Measurements from ENCODE around the gene DAO. TPM values are rescaled to one million over a fixed set of nuclear protein-coding genes. Genes with fewer than 3 reads are reported as not detected.

The DAO gene
- total RNA-seq, 3 donors from 2014 or later: not detected

DNA sequence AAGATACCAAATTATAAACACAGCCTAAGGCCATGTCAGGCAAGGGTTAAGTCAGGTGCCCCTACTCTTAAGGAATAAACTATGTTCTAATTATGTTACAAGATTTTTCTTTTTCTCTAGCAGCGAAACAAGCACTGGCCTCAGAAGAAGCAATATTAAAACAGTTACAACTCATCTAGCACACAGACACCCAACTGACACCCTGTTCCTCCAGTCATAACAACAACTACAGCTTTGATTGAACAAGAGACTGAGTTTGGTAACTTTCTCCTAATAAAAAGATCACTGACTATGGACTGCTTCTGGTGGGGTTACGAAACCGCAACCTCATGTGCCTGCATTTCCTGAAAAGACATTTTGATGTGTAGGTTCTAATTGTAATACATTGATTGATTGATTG, 3.3 kb upstream of the DAO start:
- Histone ChIP-seq H3K4me1 (no peaks in the 10 kb centered on the region), H3K27ac (no peak overlapping the region), H3K27me3 (no peaks in the 10 kb centered on the region), H3K9me3 (no peaks in the 10 kb centered on the region), H3K36me3 (no peaks in the 10 kb centered on the region), H3K4me3 (no peak overlapping the region)
- TF ChIP-seq POLR2A (IDR thresholded peaks at IDR 0.05) (no peak), CTCF (IDR thresholded peaks at IDR 0.05) (no peak), POLR2AphosphoS5 (IDR thresholded peaks at IDR 0.05) (no peak)
- intact Hi-C loops (cut with DNase I; ENCODE audit: low total_unique reads): no loop called here
- DNase-seq (ENCODE audit: low spot score in 2 of 2): no peak

GRCh38 chr12:108881953-108882352, 2.1 kb downstream of the DAO start:
- Histone ChIP-seq H3K4me1 (no peaks in the 10 kb centered on the region), H3K9me3 (no peaks in the 10 kb centered on the region), H3K36me3 (no peaks in the 10 kb centered on the region), H3K27me3 (no peaks in the 10 kb centered on the region), H3K27ac (no peak overlapping the region), H3K4me3 (no peak overlapping the region)
- intact Hi-C loops (cut with DNase I; ENCODE audit: low total_unique reads): no loop called here
- TF ChIP-seq CTCF (IDR thresholded peaks at IDR 0.05) (no peak), POLR2A (IDR thresholded peaks at IDR 0.05) (no peak), POLR2AphosphoS5 (IDR thresholded peaks at IDR 0.05) (no peak)
- no peak for DNase-seq (ENCODE audit: low spot score in 2 of 2)

GRCh38 chr12:108884116-108885012, 4.5 kb downstream of the DAO start:
- no peak overlapping the region for H3K4me3 ChIP-seq
- no peak for TF ChIP-seq POLR2AphosphoS5 (IDR thresholded peaks at IDR 0.05)
- peak in 2 of 3 donors; percentile 12 to 34 for TF ChIP-seq CTCF (IDR thresholded peaks at IDR 0.05)
- TF ChIP-seq POLR2A (IDR thresholded peaks at IDR 0.05): no peak
- H3K27ac ChIP-seq: no peak overlapping the region
- DNase-seq (ENCODE audit: low spot score in 2 of 2): no peak
- H3K27me3 ChIP-seq: no peaks in the 10 kb centered on the region
- no peaks in the 10 kb centered on the region for H3K4me1 ChIP-seq
- intact Hi-C loops (cut with DNase I; ENCODE audit: low total_unique reads): no loop called here
- H3K36me3 ChIP-seq: no peaks in the 10 kb centered on the region
- H3K9me3 ChIP-seq: no peaks in the 10 kb centered on the region

DNA sequence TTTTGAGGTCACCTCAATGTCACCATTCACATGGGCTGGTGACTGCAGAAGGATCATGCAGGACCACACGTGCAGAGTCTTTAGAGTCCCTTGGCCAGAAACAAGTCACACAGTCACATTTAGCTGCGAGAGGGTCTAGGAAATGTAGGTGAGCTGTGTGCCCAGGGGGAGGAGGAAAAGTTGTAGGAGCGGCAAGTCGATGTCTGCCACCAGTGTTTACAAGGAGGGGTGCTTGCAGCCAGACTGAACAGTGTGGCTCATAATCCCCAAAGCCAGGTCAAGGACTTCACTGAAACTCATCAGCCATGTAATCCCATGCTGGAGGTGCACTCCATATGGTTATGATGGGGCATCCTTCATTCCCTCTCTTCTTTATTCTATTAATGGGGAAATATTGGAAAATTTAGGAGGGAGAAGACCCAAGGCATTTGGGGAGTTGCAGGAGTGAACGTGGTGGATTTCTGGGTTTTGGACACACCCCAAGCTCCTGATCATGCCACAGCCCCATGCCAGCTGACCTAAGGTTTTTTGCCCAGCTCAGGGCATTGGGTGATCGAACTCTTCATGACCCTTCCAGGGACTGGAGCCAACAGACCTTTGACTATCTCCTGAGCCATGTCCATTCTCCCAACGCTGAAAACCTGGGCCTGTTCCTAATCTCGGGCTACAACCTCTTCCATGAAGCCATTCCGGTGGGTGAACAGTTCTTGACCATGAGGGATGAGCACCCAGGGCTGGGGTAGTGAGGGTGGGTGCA, 7.2 kb downstream of the DAO start:
- H3K27ac ChIP-seq: no peak overlapping the region
- no peaks in the 10 kb centered on the region for H3K36me3 ChIP-seq
- DNase-seq (ENCODE audit: low spot score in 2 of 2): no peak
- no peak overlapping the region for H3K4me3 ChIP-seq
- peaks cover 0 to 11% of the 10 kb centered on the region in 2 donors for H3K9me3 ChIP-seq
- intact Hi-C loops (cut with DNase I; ENCODE audit: low total_unique reads): no loop called here
- TF ChIP-seq CTCF (IDR thresholded peaks at IDR 0.05) (no peak), POLR2AphosphoS5 (IDR thresholded peaks at IDR 0.05) (no peak), POLR2A (IDR thresholded peaks at IDR 0.05) (no peak)
- no peaks in the 10 kb centered on the region for H3K27me3 ChIP-seq
- no peaks in the 10 kb centered on the region for H3K4me1 ChIP-seq

DNA sequence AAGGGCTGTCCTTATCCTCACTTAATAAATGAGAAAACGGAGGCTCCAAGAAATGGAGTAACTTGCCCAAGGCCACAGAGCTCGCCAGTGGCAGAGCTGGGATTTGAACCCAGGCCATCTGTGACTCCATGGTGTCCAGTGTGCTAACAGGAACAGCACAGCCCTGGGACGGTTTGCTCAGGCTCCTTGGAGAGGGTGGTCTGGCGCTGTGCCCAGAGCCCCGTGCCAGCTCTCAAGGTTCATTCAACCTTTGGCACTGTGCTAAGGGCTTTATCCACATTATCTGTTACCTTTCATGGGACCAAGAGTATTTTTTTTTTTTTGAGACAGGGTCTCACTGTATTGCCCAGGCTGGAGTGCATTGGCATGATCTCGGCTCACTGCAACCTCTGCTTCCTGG, 8.1 kb downstream of the DAO start:
- Histone ChIP-seq H3K9me3 (peaks cover 0 to 11% of the 10 kb centered on the region in 2 donors), H3K4me1 (no peaks in the 10 kb centered on the region), H3K27ac (no peak overlapping the region), H3K4me3 (no peak overlapping the region), H3K27me3 (no peaks in the 10 kb centered on the region), H3K36me3 (no peaks in the 10 kb centered on the region)
- no peak for DNase-seq (ENCODE audit: low spot score in 2 of 2)
- TF ChIP-seq POLR2A (IDR thresholded peaks at IDR 0.05): no peak
- TF ChIP-seq POLR2AphosphoS5 (IDR thresholded peaks at IDR 0.05): no peak
- no peak for TF ChIP-seq CTCF (IDR thresholded peaks at IDR 0.05)
- intact Hi-C loops (cut with DNase I; ENCODE audit: low total_unique reads): no loop called here

All from breast epithelium (tissue), 4 donors.